Spleen (tissue), 11 donors: ENCODE measurements around the gene DYSF. TPM values are rescaled to one million over a fixed set of nuclear protein-coding genes. Genes with fewer than 3 reads are reported as not detected.

Experiments used
- DNase-seq: peaks from one replicate; pipeline ENCODE4 v3.0.0-alpha.2; 2020
- H3K27ac ChIP-seq, 8 donors: fragments of 200-600 bp; sonication (generic) in 7 of 8; 1 replicate in 4 of 8; 2 replicates in 4 of 8; pipeline versions ENCODE4 v1.5.0 to v1.8.0; 2016 to 2021; ENCODE audit warnings: inconsistent platforms in 4 of 8, mild to moderate bottlenecking in 4 of 8, moderate library complexity in 1 of 8
- H3K27me3 ChIP-seq, 7 donors: fragments of 200-600 bp; sonication (generic) in 6 of 7; replicated peaks in 1 of 7; 1 replicate in 4 of 7; 2 replicates in 3 of 7; pipeline versions ENCODE4 v1.5.0 to v1.8.0; 2016 to 2021; ENCODE audit warnings: inconsistent platforms in 3 of 7, mild to moderate bottlenecking in 1 of 7
- H3K36me3 ChIP-seq, 6 donors: fragments of 200-600 bp; sonication (generic) in 5 of 6; 1 replicate in 4 of 6; 2 replicates in 2 of 6; pipeline versions ENCODE4 v1.5.0 to v1.8.0; 2016 to 2021; ENCODE audit warnings: inconsistent platforms in 2 of 6
- H3K4me1 ChIP-seq, 6 donors: fragments of 200-600 bp; sonication (generic) in 5 of 6; 1 replicate in 3 of 6; 2 replicates in 3 of 6; pipeline versions ENCODE4 v1.5.0 to v1.8.0; 2016 to 2021; ENCODE audit warnings: inconsistent platforms in 3 of 6
- H3K4me3 ChIP-seq, 8 donors: fragments of 200-600 bp; sonication (generic) in 7 of 8; 1 replicate in 4 of 8; 2 replicates in 4 of 8; pipeline versions ENCODE4 v1.5.0 to v1.8.0; 2016 to 2021; ENCODE audit warnings: inconsistent platforms in 4 of 8, mild to moderate bottlenecking in 4 of 8, moderate library complexity in 2 of 8
- H3K9me3 ChIP-seq, 8 donors: fragments of 200-600 bp; sonication (generic) in 7 of 8; 1 replicate in 4 of 8; 2 replicates in 4 of 8; pipeline versions ENCODE4 v1.5.0 to v1.8.0; 2016 to 2021; ENCODE audit warnings: inconsistent platforms in 4 of 8
- CTCF ChIP-seq, 11 experiments: fragments of 200-600 bp in 7 of 11; fragments of 450-650 bp in 4 of 11; sonication (generic) in 4 of 11; IDR thresholded peaks in 8 of 11; conservative IDR thresholded peaks in 3 of 11; 1 replicate in 7 of 11; 2 replicates in 4 of 11; pipeline versions ENCODE4 v1.4.0 to v1.8.0; 2016 to 2021; ENCODE audit warnings: antibody characterized with exemption in 11 of 11, inconsistent platforms in 4 of 11, mild to moderate bottlenecking in 1 of 11
- POLR2A ChIP-seq, 3 donors: fragments of 450-650 bp; IDR thresholded peaks; one replicate each; pipeline ENCODE4 v1.5.1; 2017; ENCODE audit warnings: antibody characterized with exemption in 3 of 3, mild to moderate bottlenecking in 1 of 3
- POLR2AphosphoS5 ChIP-seq, 3 donors: sonication (generic); formaldehyde crosslinking; IDR thresholded peaks; one replicate each; pipeline ENCODE4 v1.5.1; 2017; ENCODE audit warnings: antibody characterized with exemption in 3 of 3
- WGBS, 5 donors: extraction: QIAGEN DNeasy Blood & Tissue Kit in 3 of 5; methylation state at CpG; one replicate each; pipeline versions ENCODE4 v1.1.5 to v1.1.7; 2013 to 2018; 5-methylcytosine and 5-hydroxymethylcytosine counted together
- intact Hi-C: fragments of 100-400 bp; cut with DNase I; formaldehyde crosslinking; loops from one replicate; pipeline ENCODE4 v1.15.0; 2023; ENCODE audit warnings: low total_unique reads
- polyA plus RNA-seq, 3 donors: library from polyadenylated mRNA; stranded (reverse); fragments of 200-250 nt; gene quantifications; one replicate each; pipeline ENCODE4 v1.2.1, GENCODE V29; 2013
- total RNA-seq, 7 donors: library from RNA; depleted of rRNA in 3 of 7; stranded (reverse); fragments of >200 nt in 3 of 7; fragmentation: NEBNext Ultra II Directional in 4 of 7; extraction: Animal tissue kit (Norgen Biotek cat#: 25700) in 4 of 7; gene quantifications; one replicate each; pipeline versions ENCODE4 v1.1.0 to v1.2.1, GENCODE V29; 2016 to 2021
- donor health status: healthy with polysubstance abuse.
- donor health status: DM: no; HTN: no; CAD: no; lungs with moderate emphysema.
- donor health status: DM: no; HTN: no; CAD: no.
- donor health status: Bipolar disorder and iron deficiency.
- donor health status: healthy.
- donor health status: DM: no; HTN: no; CAD: no.
- donor health status: DM: yes; HTN: yes; CAD: no.

The DYSF gene
- total and polyA plus RNA-seq, 10 donors = 4.0 to 287 (median 124) TPM

- peaks cover 0 to 43% (median 18%) of the 10 kb centered on the region in 6 donors for H3K4me1 ChIP-seq
- intact Hi-C loops = no loop called here
- H3K27me3 ChIP-seq = peaks cover 0 to 8% (median 0%) of the 10 kb centered on the region in 7 donors
- no peak for DNase-seq
- TF ChIP-seq POLR2A (IDR thresholded peaks at IDR 0.05) (no peak), POLR2AphosphoS5 (IDR thresholded peaks at IDR 0.05) (no peak), CTCF (IDR thresholded peaks at IDR 0.05 in 8 of 11, conservative IDR thresholded peaks at IDR 0.05 in 3 of 11) (no peak)
- no peaks in the 10 kb centered on the region for H3K9me3 ChIP-seq
- H3K36me3 ChIP-seq = peaks cover 0 to 92% (median 14%) of the 10 kb centered on the region in 6 donors
- H3K4me3 ChIP-seq = no peak overlapping the region
- no peak overlapping the region for H3K27ac ChIP-seq
- 84 to 92% (median 90%) methylated on average over 7 of the region's 7 CpGs for WGBS, 5 donors
Observed at GRCh38 chr2:71535526-71535925, 82.2 kb downstream of the DYSF start.

- Histone ChIP-seq H3K9me3 (no peaks in the 10 kb centered on the region), H3K4me1 (peaks cover 0 to 36% (median 14%) of the 10 kb centered on the region in 6 donors), H3K27ac (no peak overlapping the region), H3K4me3 (no peak overlapping the region), H3K36me3 (peaks cover 0 to 86% (median 14%) of the 10 kb centered on the region in 6 donors), H3K27me3 (peaks cover 0 to 6% (median 0%) of the 10 kb centered on the region in 7 donors)
- no peak for DNase-seq
- WGBS, 5 donors = 88 to 95% (median 93%) methylated on average over 18 of the region's 18 CpGs
- intact Hi-C loops = no loop called here
- TF ChIP-seq POLR2A (IDR thresholded peaks at IDR 0.05) (no peak), POLR2AphosphoS5 (IDR thresholded peaks at IDR 0.05) (peak in 1 of 3 donors; percentile 45)
Observed at GRCh38 chr2:71536226-71536671, 82.9 kb downstream of the DYSF start.

- DNase-seq = no peak
- TF ChIP-seq POLR2AphosphoS5 (IDR thresholded peaks at IDR 0.05) = peak in 1 of 3 donors; percentile 19
- no peak for TF ChIP-seq POLR2A (IDR thresholded peaks at IDR 0.05)
- TF ChIP-seq CTCF (IDR thresholded peaks at IDR 0.05 in 8 of 11, conservative IDR thresholded peaks at IDR 0.05 in 3 of 11) = no peak
- 66 to 94% (median 73%) methylated on average over 3 of the region's 3 CpGs for WGBS, 5 donors
- no peaks in the 10 kb centered on the region for H3K27me3 ChIP-seq
- H3K4me1 ChIP-seq = peaks cover 0 to 20% (median 4%) of the 10 kb centered on the region in 6 donors
- intact Hi-C loops = no loop called here
- peak overlapping the region in 5 of 8 donors; percentile 7 to 65 (median 48) for H3K27ac ChIP-seq
- peaks cover 0 to 78% (median 14%) of the 10 kb centered on the region in 6 donors for H3K36me3 ChIP-seq
- no peak overlapping the region for H3K4me3 ChIP-seq
- no peaks in the 10 kb centered on the region for H3K9me3 ChIP-seq
Observed at GRCh38 chr2:71538241-71538640, 84.9 kb downstream of the DYSF start.

GRCh38 chr2:71538656-71539265 is 85.4 kb downstream of the DYSF start:
- Histone ChIP-seq H3K27ac (peak overlapping the region in 5 of 8 donors; percentile 7 to 65 (median 48)), H3K36me3 (peaks cover 0 to 73% (median 14%) of the 10 kb centered on the region in 6 donors), H3K9me3 (no peaks in the 10 kb centered on the region), H3K4me1 (peaks cover 0 to 20% (median 4%) of the 10 kb centered on the region in 6 donors), H3K27me3 (no peaks in the 10 kb centered on the region), H3K4me3 (no peak overlapping the region)
- no peak for TF ChIP-seq POLR2AphosphoS5 (IDR thresholded peaks at IDR 0.05)
- no peak for TF ChIP-seq CTCF (IDR thresholded peaks at IDR 0.05 in 8 of 11, conservative IDR thresholded peaks at IDR 0.05 in 3 of 11)
- no peak for TF ChIP-seq POLR2A (IDR thresholded peaks at IDR 0.05)
- intact Hi-C loops = no loop called here
- DNase-seq = no peak
- WGBS, 5 donors = 53 to 78% (median 64%) methylated on average over 11 to 12 of the region's 12 CpGs
